HG03457 (cell line): ENCODE results near the gene PDCD1.
"Not testable (repeated sequence)": the region's sequence is repeated elsewhere in the genome, so short reads cannot be mapped to it uniquely, and the experiment has no call there.

Experiments
- ATAC-seq: cut with Tn5 transposase; IDR thresholded peaks from one replicate; pipeline ENCODE4 v1.9.1; 2021; ENCODE audit warnings: moderate number of reproducible peaks; ENCODE audit not compliant: unreplicated experiment

The PDCD1 gene

GRCh38 chr2:241858206-241859016 is at the start of gene PDCD1:
PDCD1 (minus strand) TSS chr2:241858894; CDS start chr2:241858838, 56 bp downstream.
- ATAC-seq, result no peak

GRCh38 chr2:241907831-241908230 is 49.1 kb upstream of the PDCD1 start:
- ATAC-seq, result not testable (repeated sequence)

- ATAC-seq, result no peak
Measured at GRCh38 chr2:241906826-241907570, 48.3 kb upstream of the PDCD1 start.

DNA sequence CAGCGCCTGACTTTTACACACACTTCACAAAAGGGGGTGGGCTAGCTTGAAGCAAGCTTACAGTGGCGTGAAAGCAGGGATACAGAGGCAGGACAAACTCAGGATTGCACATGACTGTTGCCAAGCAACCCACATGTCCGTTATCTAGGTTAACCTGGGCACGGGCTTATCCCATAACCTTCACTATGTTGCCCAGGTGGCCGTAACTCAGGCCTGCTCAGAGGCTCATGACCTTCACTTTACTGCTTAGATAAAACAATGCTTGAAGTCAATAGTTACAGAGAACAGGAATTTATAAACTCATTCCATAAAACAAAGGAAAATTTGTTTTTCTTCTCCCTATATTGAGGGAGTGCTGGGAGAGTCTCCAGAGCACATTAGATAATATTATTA is 47.7 kb upstream of the PDCD1 start:
- ATAC-seq, result not testable (repeated sequence)

- ATAC-seq, result no peak
Measured at GRCh38 chr2:241905716-241906377, 47.2 kb upstream of the PDCD1 start.

- ATAC-seq, result no peak
Measured at GRCh38 chr2:241904791-241905710, 46.4 kb upstream of the PDCD1 start.

DNA sequence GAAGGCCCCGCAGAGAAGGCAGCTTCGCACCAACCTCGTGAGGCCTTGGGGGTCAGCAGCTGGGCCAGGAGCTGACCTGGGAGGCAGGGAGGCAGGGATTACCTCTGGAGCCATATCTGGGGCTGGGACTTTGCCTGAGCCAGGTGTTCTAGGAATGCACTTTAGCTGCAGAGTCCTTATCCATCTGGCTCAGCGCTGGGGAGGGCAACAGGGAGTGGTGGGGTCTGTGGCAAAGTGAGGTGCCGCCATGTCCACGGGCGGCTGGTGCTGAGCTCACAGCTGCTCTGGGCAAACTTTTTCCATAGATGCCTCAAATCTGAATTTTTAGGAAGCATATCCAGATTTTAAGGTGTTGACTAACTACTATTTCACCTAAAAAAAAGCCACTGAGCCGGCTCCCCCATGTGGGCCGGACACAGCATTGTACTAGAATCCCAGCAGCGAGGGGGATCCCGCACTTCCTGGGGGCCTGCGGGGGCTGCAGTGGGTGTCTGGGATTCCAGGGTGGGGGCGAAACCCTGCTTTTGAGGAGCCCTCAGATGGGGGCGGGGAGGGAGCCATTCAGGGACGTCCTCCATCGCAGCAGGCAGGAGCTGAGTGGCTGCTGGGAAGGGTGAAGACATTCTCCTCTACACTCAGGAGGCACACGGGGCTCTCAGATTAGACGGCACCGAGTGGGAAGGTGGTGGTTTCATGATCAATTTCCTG is 45.5 kb upstream of the PDCD1 start:
- no peak for ATAC-seq

- ATAC-seq, result no peak
Measured at GRCh38 chr2:241903121-241904010, 44.7 kb upstream of the PDCD1 start.

- no peak for ATAC-seq
Measured at GRCh38 chr2:241902357-241902991, 43.8 kb upstream of the PDCD1 start.

- no peak for ATAC-seq
Measured at GRCh38 chr2:241901500-241902351, 43.0 kb upstream of the PDCD1 start.

DNA sequence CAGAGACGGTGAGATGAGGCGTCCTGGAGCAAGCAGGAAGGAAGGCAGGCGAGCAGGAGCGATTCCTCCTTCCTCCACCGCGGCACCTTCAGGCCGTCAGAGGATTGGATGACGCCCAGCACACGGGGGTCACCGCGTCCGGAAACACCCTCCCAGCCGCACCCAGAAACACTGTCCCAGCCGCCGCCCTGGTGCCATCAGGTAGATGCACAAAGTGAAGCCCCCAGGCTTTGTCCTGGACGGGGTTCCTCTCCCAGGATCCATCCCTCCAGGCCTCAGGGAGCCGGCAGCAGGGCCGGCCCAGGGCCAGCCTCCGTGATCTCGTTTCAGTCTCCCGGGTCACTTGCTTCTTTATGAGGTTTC is 42.3 kb upstream of the PDCD1 start:
- ATAC-seq, result no peak

GRCh38 chr2:241900251-241901017 is 41.7 kb upstream of the PDCD1 start:
- ATAC-seq, result no peak

- no peak for ATAC-seq
Measured at GRCh38 chr2:241898463-241899270, 40.0 kb upstream of the PDCD1 start.

GRCh38 chr2:241897231-241897916 is 38.7 kb upstream of the PDCD1 start:
- ATAC-seq, result no peak

DNA sequence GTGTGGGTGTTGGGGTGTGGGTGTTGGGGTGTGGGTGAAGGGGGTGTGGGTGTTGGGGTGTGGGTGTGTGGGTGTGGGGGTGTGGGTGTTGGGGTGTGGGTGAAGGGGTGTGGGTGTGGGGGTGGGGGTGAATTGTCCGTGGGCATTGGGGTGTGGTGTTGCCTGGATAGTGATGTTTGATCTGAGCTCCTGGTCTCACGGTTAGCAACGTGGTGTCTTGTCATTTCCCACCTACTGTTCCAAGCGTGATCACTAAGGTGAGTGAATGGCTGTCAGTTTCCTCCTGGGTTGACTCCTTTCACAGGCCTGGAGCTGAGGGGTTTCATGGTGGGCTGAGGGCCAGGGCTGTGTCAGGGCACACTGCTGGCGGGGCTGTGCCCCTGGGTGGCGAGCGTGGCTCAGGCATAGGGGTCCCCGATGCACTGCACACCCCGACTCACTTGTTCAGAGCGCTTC is 38.1 kb upstream of the PDCD1 start:
- ATAC-seq, result no peak
